Femur (tissue), 1 donor: ENCODE results near the gene LRP8.
A peak's percentile ranks its signal among the peaks of the same experiment; 100 is the strongest.

ENCODE experiments used
- DNase-seq: peaks from one replicate; pipeline ENCODE4 v3.0.0-alpha.2; 2017

The LRP8 gene

GRCh38 chr1:53328009-53328461 is at the start of gene LRP8:
LRP8 (minus strand) TSS chr1:53328070; CDS start chr1:53327912, 158 bp downstream.
- DNase-seq: peak; percentile 78

DNA sequence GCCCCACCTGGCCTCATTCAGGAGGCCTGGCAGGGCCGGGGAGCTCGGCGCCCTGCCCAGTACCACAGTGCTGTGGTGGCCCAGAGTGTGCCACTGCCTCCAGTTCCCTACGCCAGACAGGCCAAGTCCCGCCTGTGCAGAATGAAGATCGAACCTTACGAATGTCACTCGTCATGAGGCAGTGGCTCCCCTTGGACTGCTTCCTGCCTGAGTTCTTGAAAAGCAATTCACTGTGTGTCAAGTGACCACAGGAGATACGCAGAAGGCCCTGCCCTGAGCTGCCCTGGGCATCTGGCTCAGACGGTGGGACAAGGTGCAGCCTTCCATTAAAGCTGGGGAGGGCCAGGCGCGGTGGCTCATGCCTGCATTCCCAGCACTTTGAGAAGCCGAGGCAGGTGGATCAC is 49.6 kb upstream of the LRP8 start:
- DNase-seq: no peak

DNA sequence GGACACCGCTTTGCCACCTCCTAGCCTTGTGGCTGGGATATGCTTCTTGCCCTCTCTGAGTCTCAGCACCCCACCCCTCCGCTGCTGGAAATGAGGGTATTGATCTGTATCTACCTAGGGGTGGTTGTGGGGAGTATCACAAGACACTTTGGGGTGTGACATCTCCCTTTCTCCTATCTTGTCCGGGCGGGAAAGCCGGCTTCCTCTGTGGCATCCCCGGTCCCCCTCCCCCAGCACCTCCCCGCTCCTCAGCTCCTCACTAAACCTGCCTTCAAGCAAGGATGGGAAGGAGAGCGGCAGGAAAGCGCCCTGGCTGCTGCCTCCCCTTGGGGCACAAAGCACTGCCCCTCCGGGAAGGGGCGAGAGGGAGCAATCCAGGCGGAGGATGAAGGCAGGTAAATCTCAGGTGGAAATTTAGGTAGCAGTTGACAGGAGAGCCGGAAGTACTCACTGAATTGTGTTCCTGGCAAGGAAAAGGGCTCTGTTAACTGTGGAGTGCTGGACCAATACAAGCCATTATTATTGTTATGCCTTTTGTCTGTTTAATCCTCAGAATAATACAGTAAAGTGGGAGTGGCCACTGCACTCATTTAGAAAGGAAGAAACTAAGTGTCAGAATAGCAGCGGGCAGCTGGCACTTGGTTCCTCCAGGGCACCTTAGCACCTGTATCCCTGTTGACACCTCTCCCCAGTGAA is 49.0 kb upstream of the LRP8 start:
- no peak for DNase-seq

- no peak for DNase-seq
These were observed 48.2 kb upstream of the LRP8 start for GRCh38 chr1:53376041-53376461.

DNA sequence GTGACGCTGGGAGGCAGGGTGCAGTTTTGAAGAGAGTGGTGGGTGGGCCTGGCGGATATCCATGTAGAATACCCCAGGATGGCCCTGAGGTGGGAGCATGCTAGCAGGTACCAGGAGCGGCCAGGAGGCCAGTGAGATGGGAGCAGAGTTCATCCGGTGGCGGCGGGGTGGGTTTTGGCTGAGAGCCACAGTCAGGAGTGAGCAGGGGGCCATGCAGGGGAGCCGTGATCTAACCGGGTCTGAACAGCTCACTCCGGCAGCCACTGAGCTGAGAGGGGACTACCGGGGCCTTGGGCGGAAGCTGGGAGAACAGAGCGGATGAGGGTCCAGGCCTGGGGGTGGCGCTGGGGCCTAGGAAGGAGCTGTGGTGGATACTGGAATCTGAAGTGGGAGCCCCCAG is 47.6 kb upstream of the LRP8 start:
- DNase-seq: no peak

DNA sequence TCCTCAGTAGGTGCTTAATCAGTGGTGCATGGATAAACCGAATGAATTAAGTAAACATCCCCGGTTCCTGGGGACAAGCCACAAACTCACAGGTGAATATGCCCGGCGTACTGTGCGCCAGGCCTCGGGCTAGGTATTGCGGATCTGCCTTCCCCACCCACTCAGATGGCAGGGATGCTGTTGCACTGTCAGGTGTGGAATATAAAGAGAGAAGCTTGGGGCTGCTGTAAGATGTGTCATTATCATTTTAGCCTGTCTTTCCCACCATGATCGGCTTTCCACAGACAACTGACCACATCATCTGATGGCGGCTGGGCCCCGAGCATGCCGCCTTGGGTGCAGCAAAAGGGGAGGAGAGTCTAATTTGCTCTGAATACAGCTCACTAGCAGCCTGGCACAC is 45.4 kb upstream of the LRP8 start:
- no peak for DNase-seq

DNA sequence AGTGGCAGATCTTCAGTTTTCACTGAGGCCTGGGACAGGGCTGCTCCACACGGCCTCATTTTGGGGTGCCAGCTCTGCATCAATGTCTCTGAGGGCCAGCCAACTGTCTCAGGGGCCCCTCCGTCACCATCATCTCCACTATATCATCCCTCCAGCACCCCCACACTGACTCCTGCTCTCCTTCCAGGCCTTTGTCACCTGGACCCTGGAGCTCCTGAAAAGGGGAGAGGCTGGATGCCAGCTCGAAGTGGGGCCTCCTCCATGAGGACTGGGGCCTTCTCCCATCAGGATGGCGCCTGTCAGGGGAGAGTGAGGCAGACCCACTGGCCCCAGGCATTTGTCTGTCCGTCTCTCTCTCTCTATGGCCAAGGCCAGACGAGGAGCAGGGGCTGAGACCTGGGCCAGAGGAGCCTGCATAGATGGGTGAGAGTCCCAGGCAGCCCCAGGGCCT is 44.7 kb upstream of the LRP8 start:
- no peak for DNase-seq

GRCh38 chr1:53371851-53372250 is 44.0 kb upstream of the LRP8 start:
- DNase-seq: no peak

- no peak for DNase-seq
These were observed 43.3 kb upstream of the LRP8 start for GRCh38 chr1:53371121-53371666.

- DNase-seq: no peak
These were observed 42.6 kb upstream of the LRP8 start for GRCh38 chr1:53370369-53370961.

DNA sequence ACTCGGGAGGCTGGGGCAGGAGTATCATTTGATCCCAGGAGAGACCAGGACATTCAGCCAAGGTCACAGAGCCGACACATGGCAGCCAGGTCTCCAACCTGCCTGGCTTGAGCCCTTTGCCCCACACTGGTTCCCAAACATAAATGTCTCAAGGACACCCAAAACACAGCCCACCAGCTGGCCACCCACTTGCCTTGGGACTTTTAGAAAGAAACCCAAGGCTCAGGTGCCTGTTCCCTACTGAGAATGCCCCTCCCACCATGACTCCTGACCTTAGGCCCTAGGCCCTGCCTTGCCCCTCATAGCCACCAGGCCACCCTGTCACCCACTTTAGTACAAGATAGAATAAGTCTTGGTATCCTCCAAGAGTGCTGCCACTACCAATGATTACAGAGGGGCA is 41.9 kb upstream of the LRP8 start:
- DNase-seq: no peak

GRCh38 chr1:53369034-53369750 is 41.3 kb upstream of the LRP8 start:
- no peak for DNase-seq

- no peak for DNase-seq
These were observed 40.6 kb upstream of the LRP8 start for GRCh38 chr1:53368314-53369033.

DNA sequence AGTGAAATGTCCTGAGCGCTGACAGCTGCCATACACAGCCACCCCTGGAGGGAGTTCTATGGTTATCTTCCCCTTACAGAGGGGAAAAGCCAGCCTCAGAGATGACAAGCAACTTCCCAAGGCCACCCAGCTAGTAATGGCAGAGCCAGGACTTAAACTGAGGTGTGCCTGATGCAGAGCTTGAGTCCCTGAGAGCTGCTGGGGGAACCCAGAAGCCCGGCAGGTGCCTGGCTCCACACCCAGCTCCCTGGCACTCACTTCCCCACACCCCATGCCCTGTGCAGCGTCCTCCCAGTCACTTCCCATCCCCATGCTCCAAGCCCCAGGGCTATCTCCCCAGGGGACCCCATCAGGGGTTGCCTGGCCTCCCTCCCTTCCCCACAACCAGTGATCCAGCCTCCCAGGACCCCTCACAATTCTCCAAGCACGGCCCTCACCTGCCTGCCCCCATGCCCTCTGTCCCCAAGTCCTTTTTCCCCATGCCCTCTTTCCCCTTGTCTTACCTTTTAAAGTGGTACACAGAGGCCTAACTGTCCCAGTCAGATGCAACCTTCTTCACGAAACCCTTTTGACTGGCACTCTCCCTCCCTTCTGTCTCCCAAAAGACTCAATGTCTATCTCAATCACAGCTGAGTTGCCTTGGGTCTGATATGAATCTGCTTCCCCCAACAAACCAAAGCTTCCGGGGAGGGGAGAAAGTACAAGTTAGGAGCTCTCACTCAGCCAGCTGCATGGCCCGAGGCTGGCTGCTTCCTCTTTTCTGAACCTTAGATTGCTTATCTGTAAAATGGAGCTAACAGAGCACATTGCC is 39.8 kb upstream of the LRP8 start:
- DNase-seq: no peak

- DNase-seq: no peak
These were observed 39.1 kb upstream of the LRP8 start for GRCh38 chr1:53366901-53367502.

GRCh38 chr1:53365437-53366063 is 37.7 kb upstream of the LRP8 start:
- no peak for DNase-seq

DNA sequence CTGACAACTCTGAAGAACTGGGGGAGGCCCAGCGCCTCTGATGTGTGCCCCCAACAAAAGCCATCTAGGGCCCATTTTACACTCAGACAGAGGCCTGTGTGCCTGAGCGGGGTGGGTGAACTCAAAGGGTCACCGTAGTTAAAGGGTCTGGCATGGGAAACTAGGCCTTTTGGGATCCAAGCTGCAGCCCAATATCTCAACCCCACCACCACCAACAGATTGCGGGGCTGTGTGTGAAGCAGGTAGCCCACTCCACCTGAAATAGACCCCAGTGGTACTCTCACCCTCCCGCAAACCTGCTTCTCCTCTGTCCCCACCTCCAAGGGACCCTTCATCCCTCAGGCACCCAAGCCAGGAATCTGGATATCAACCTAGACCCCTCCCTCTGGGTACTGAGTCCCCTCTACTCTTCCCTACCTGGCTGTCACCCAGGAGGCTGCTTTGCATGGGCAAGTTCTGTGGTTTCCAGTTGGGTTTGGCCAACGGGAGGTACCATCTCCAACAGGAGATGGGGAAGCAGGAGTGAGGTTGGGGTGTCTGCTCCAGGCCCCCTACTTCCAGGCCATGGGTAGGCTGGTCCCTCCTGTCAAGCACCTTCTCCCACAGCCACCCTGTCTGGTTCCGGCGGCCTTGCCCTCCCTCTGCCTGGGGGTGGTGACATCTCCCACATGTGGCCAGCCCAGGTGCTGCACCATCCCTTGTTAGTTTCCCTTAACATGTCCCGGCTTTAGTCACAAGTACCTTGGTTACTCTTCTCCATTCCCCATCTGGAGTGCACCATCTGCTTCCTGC is 35.2 kb upstream of the LRP8 start:
- DNase-seq: no peak

GRCh38 chr1:53362270-53362669 is 34.4 kb upstream of the LRP8 start:
- no peak for DNase-seq

DNA sequence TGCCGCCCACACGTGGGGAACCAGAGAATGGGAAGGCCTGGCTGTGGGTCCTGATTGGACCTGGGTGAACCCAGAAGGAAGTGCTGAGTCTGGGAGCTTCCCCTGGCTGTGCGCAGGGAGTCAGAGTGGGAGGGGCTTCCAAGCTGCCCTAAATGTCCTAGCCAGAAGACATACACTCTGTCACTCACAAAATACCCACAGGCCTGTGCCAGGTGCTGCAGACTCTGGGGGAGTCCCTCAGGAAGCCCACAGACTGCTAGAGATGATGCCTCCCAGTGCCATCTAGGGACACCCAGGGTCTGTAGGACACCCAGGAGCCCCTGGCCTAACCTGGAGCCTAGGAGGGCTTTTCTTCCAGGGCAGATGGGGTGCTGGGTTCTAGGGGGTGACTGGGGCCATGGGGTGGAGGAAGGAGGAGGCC is 33.7 kb upstream of the LRP8 start:
- DNase-seq: no peak

DNA sequence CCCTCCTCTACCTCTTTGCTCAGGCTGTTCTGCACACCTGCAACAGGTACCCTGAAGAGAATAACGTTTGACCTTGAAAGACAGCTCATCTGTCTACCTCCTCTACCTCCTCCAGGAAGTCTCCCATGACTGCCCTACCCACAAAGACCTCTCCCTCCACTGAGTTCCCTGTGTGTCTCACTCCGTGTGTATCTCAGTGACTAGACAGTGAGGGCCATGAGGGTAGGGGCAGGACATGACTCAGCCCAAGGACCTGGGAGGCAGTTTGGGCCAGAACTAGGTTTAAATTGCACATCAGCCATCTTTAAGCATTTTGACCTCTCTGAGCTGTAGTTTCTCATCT is 32.0 kb upstream of the LRP8 start:
- DNase-seq: no peak
